H1 (cell line): ENCODE data around the gene NSD2. TPM values are rescaled to one million over a fixed set of nuclear protein-coding genes. Genes with fewer than 3 reads are reported as not detected.

Experiments used
- CTCF ChIA-PET: fragments of 300-600 bp; sonication (Branson Sonifier 250); formaldehyde crosslinking; loops from one replicate; lab custom pipeline; 2021; ENCODE audit not compliant: partially characterized antibody; lab: Charles Lee
- POLR2A ChIA-PET: fragments of 300-600 bp; sonication (Branson Sonifier 250); formaldehyde crosslinking; loops from one replicate; lab custom pipeline; 2021; ENCODE audit warnings: inconsistent platforms; ENCODE audit not compliant: partially characterized antibody; lab: Charles Lee
- DNase-seq, 2 experiments: peaks; one replicate each; pipeline versions ENCODE4 v3.0.0 to v3.0.0-alpha.2; 2010 to 2022; ENCODE audit warnings: low spot score in 2 of 2, low read depth in 1 of 2, mixed read lengths in 1 of 2
- FAIRE-seq: peaks from 2 replicates; lab custom pipeline; 2011; peaks lifted over from hg19 to GRCh38; lab: Jason Lieb, UNC
- H2AFZ ChIP-seq: 2 replicates; pipeline ENCODE4 v1.8.1; 2012; ENCODE audit warnings: low read length, inconsistent platforms
- H2AK5ac ChIP-seq: 2 replicates; pipeline ENCODE4 v1.6.1; 2013; ENCODE audit warnings: low read depth, low read length
- H2BK120ac ChIP-seq: replicated peaks from 2 replicates; pipeline ENCODE3; 2013; ENCODE audit warnings: low read depth, low read length, inconsistent platforms
- H2BK12ac ChIP-seq: 2 replicates; pipeline ENCODE4 v1.6.1; 2013; ENCODE audit warnings: low read depth, low read length
- H2BK15ac ChIP-seq: 2 replicates; pipeline ENCODE4 v1.6.1; 2013; ENCODE audit warnings: low read length
- H2BK20ac ChIP-seq: 2 replicates; pipeline ENCODE4 v1.6.1; 2013; ENCODE audit warnings: low read length
- H2BK5ac ChIP-seq: 2 replicates; pipeline ENCODE4 v1.6.1; 2013; ENCODE audit warnings: low read depth, low read length
- H3K14ac ChIP-seq: 2 replicates; pipeline ENCODE4 v1.6.1; 2013; ENCODE audit warnings: inconsistent platforms; ENCODE audit not compliant: insufficient read length
- H3K18ac ChIP-seq: 2 replicates; pipeline ENCODE4 v1.6.1; 2013; ENCODE audit warnings: low read length; ENCODE audit errors: extremely low read depth
- H3K23ac ChIP-seq: 2 replicates; pipeline ENCODE4 v1.6.1; 2013; ENCODE audit warnings: inconsistent platforms; ENCODE audit not compliant: insufficient read length
- H3K23me2 ChIP-seq: 2 replicates; pipeline ENCODE4 v1.6.1; 2013; ENCODE audit warnings: low read depth, low read length
- H3K27ac ChIP-seq: 2 replicates; pipeline ENCODE4 v1.6.1; 2011; ENCODE audit warnings: low read depth, low read length, inconsistent platforms
- H3K27me3 ChIP-seq, 4 experiments: replicated peaks in 1 of 4; 1 replicate in 1 of 4; 2 replicates in 3 of 4; pipeline versions ENCODE4 v1.6.1 to v1.8.1; 2011 to 2013; ENCODE audit warnings: low read length in 3 of 4, mild to moderate bottlenecking in 3 of 4, inconsistent platforms in 2 of 4, mixed read lengths in 2 of 4, moderate library complexity in 1 of 4; ENCODE audit not compliant: control insufficient read depth in 3 of 4, insufficient read depth in 3 of 4; ENCODE audit errors: extremely low read depth in 1 of 4
- H3K36me3 ChIP-seq, 4 experiments: 2 replicates each; pipeline versions ENCODE4 v1.6.1 to v1.8.1; 2011 to 2013; ENCODE audit warnings: mild to moderate bottlenecking in 4 of 4, low read length in 3 of 4, moderate library complexity in 2 of 4, control low read depth in 1 of 4, inconsistent platforms in 1 of 4; ENCODE audit not compliant: insufficient read depth in 4 of 4, control insufficient read depth in 2 of 4
- H3K4ac ChIP-seq: replicated peaks from 2 replicates; pipeline ENCODE3; 2013; ENCODE audit warnings: low read length, low read depth, mixed read lengths, inconsistent platforms; ENCODE audit not compliant: insufficient read length
- H3K4me1 ChIP-seq, 4 experiments: replicated peaks in 1 of 4; 1 replicate in 1 of 4; 2 replicates in 3 of 4; pipeline versions ENCODE4 v1.6.1 to v1.8.1; 2011 to 2013; ENCODE audit warnings: low read length in 3 of 4, inconsistent platforms in 2 of 4, mixed read lengths in 1 of 4; ENCODE audit not compliant: insufficient read depth in 4 of 4, control insufficient read depth in 3 of 4
- H3K4me2 ChIP-seq, 2 experiments: 2 replicates each; pipeline versions ENCODE4 v1.6.1 to v1.8.1; 2011 to 2013; ENCODE audit warnings: low read depth in 2 of 2, low read length in 2 of 2, control low read depth in 1 of 2, inconsistent platforms in 1 of 2, mild to moderate bottlenecking in 1 of 2; ENCODE audit not compliant: insufficient read depth in 1 of 2
- H3K4me3 ChIP-seq, 4 experiments: fragments of 200-600, 300-600 bp in 1 of 4; sonication (generic), shearing (Covaris generic), sonication (Bioruptor Twin) in 1 of 4; 2 replicates each; pipeline versions ENCODE4 v1.5.1 to v1.8.1; 2011 to 2016; ENCODE audit warnings: low read length in 4 of 4, low read depth in 3 of 4, control low read depth in 2 of 4, inconsistent platforms in 2 of 4, mild to moderate bottlenecking in 2 of 4, mixed read lengths in 1 of 4, moderate library complexity in 1 of 4; ENCODE audit not compliant: insufficient read depth in 2 of 4; ENCODE audit errors: extremely low read depth in 1 of 4
- H3K56ac ChIP-seq: replicated peaks from 2 replicates; pipeline ENCODE3; 2013; ENCODE audit warnings: low read depth, mild to moderate bottlenecking, mixed read lengths, low read length, inconsistent platforms; ENCODE audit not compliant: insufficient read length
- H3K79me1 ChIP-seq: 2 replicates; pipeline ENCODE4 v1.6.1; 2013; ENCODE audit warnings: low read depth, low read length, control low read depth
- H3K79me2 ChIP-seq, 2 experiments: 2 replicates each; pipeline versions ENCODE4 v1.6.1 to v1.8.1; 2012 to 2013; ENCODE audit warnings: low read length in 2 of 2, mild to moderate bottlenecking in 2 of 2, inconsistent platforms in 1 of 2; ENCODE audit not compliant: insufficient read depth in 2 of 2, control insufficient read depth in 1 of 2
- H3K9ac ChIP-seq, 4 experiments: replicated peaks in 1 of 4; 1 replicate in 1 of 4; 2 replicates in 3 of 4; pipeline versions ENCODE4 v1.6.1 to v1.8.1; 2011 to 2013; ENCODE audit warnings: low read depth in 3 of 4, low read length in 3 of 4, control low read depth in 2 of 4, mild to moderate bottlenecking in 2 of 4, moderate library complexity in 2 of 4, inconsistent platforms in 1 of 4; ENCODE audit errors: extremely low read depth in 1 of 4
- H3K9me3 ChIP-seq, 2 experiments: 2 replicates each; pipeline versions ENCODE4 v1.6.1 to v1.8.1; 2012 to 2013; ENCODE audit warnings: mild to moderate bottlenecking in 2 of 2, moderate library complexity in 2 of 2, control low read depth in 1 of 2, inconsistent platforms in 1 of 2, low read depth in 1 of 2, low read length in 1 of 2, mixed read lengths in 1 of 2; ENCODE audit not compliant: insufficient read depth in 2 of 2
- H4K20me1 ChIP-seq, 2 experiments: replicated peaks in 1 of 2; 2 replicates each; pipeline versions ENCODE3 to v1.8.1; 2011 to 2013; ENCODE audit warnings: inconsistent platforms in 2 of 2, low read length in 2 of 2, mild to moderate bottlenecking in 1 of 2; ENCODE audit not compliant: insufficient read depth in 2 of 2, control insufficient read depth in 1 of 2
- H4K5ac ChIP-seq: 2 replicates; pipeline ENCODE4 v1.6.1; 2013; ENCODE audit warnings: low read length, low read depth, mixed read lengths, inconsistent platforms; ENCODE audit not compliant: insufficient read length
- H4K8ac ChIP-seq: 2 replicates; pipeline ENCODE4 v1.8.0; 2013; ENCODE audit warnings: mild to moderate bottlenecking, moderate library complexity, low read length, inconsistent platforms; ENCODE audit not compliant: insufficient read depth; ENCODE audit errors: extremely low read depth
- H4K91ac ChIP-seq: replicated peaks from 2 replicates; pipeline ENCODE3; 2013; ENCODE audit warnings: low read length, mixed read lengths, inconsistent platforms; ENCODE audit not compliant: insufficient read length
- ASH2L ChIP-seq: fragments of 200-600, 300-600 bp; sonication (generic); IDR thresholded peaks from one replicate; pipeline ENCODE4 v1.7.1; 2017; ENCODE audit warnings: low read length
- BCL11A ChIP-seq, 2 experiments: IDR thresholded peaks; one replicate each; pipeline ENCODE4 v1.6.1; 2011; ENCODE audit warnings: low read depth in 2 of 2, low read length in 2 of 2, mild to moderate bottlenecking in 2 of 2
- CBX5 ChIP-seq: fragments of 300-800, 300-1000 bp; sonication (generic); IDR thresholded peaks from 2 replicates; pipeline ENCODE4 v1.7.1; 2016; ENCODE audit warnings: antibody characterized with exemption, low read length, low read depth
- CHD1 ChIP-seq: IDR thresholded peaks from 2 replicates; pipeline ENCODE4 v1.6.1; 2012; ENCODE audit warnings: low read depth, low read length, improper control_type of control experiment
- E2F6 ChIP-seq: IDR thresholded peaks from 2 replicates; pipeline ENCODE4 v1.6.1; 2012; ENCODE audit warnings: inconsistent platforms
- GTF2F1 ChIP-seq: IDR thresholded peaks from 2 replicates; pipeline ENCODE4 v1.6.1; 2012; ENCODE audit warnings: low read depth, low read length, improper control_type of control experiment, borderline replicate concordance
- JUN ChIP-seq: IDR thresholded peaks from 2 replicates; pipeline ENCODE4 v1.6.1; 2011; ENCODE audit warnings: low read depth, mild to moderate bottlenecking, improper control_type of control experiment, low read length
- KDM1A ChIP-seq: fragments of 200-600, 300-600 bp; sonication (generic); IDR thresholded peaks from 2 replicates; pipeline ENCODE4 v1.7.1; 2016; ENCODE audit warnings: mild to moderate bottlenecking, low read length, borderline replicate concordance
- MAX ChIP-seq: IDR thresholded peaks from 2 replicates; pipeline ENCODE4 v1.6.1; 2012; ENCODE audit warnings: inconsistent platforms
- SP2 ChIP-seq: IDR thresholded peaks from 2 replicates; pipeline ENCODE4 v1.6.1; 2012; ENCODE audit warnings: mild to moderate bottlenecking, low read length, inconsistent platforms
- TAF1 ChIP-seq: IDR thresholded peaks from 2 replicates; pipeline ENCODE4 v1.6.1; 2011; ENCODE audit warnings: mild to moderate bottlenecking, low read depth, low read length
- WGBS, 2 experiments: shearing (Covaris generic) in 1 of 2; methylation state at CpG; one replicate each; pipeline versions ENCODE4 v1.1.6 to v1.1.7; 2013 to 2015; ENCODE audit warnings: low lambda C conversion rate in 2 of 2, mixed read lengths in 2 of 2, inconsistent platforms in 1 of 2, low coverage in 1 of 2, missing lambda C conversion rate in 1 of 2; ENCODE audit not compliant: insufficient replicate concordance in 2 of 2, insufficient coverage in 1 of 2, insufficient read length in 1 of 2; ENCODE audit errors: extremely low coverage in 1 of 2, missing lambda C conversion rate in 1 of 2; 5-methylcytosine and 5-hydroxymethylcytosine counted together
- polyA plus RNA-seq, 7 experiments: library from polyadenylated mRNA; depleted of rRNA in 3 of 7; stranded (reverse) in 5 of 7; unstranded in 2 of 7; fragments of >200 nt in 5 of 7; fragments of 200-250 nt in 2 of 7; gene quantifications; 1 replicate in 5 of 7; 2 replicates in 1 of 7; 4 replicates in 1 of 7; pipeline versions ENCODE4 v1.2.1 to v1.2.3, GENCODE V29; 2011 to 2013; ENCODE audit warnings: missing spikeins in 2 of 7, mixed read lengths in 2 of 7
- total RNA-seq: library from RNA; stranded (reverse); fragmentation: NEBNext Ultra II Directional; extraction: Animal tissue kit (Norgen Biotek cat#: 25700); gene quantifications from 2 replicates; pipeline ENCODE4 v1.2.1, GENCODE V29; 2021

Gene NSD2
- total and polyA plus RNA-seq, 2 of the 8 experiments (the other 6 are each of a cell fraction or from before 2014, with no cell fraction given): 26.7 to 129 TPM

GRCh38 chr4:1983846-1984405, 112.7 kb downstream of the NSD2 start:
- Histone ChIP-seq H2BK12ac (no peak overlapping the region), H3K56ac (no peak overlapping the region)
- TF ChIP-seq JUN (no peak), KDM1A (no peak), TAF1 (no peak), ASH2L (no peak), CBX5 (no peak), SP2 (no peak), MAX (no peak), E2F6 (no peak), GTF2F1 (no peak), CHD1 (no peak), BCL11A (IDR thresholded peaks at IDR 0.05; ENCODE audit: low read depth in 2 of 2, low read length in 2 of 2) (no peak)
- TF ChIP-seq, all 59 proteins: peak for 0
- no peak for FAIRE-seq
- H4K5ac ChIP-seq: no peak overlapping the region
- H3K4me1 ChIP-seq: no peaks in the 10 kb centered on the region; a peak in 1 of 7 replicates
- H3K9me3 ChIP-seq: no peaks in the 10 kb centered on the region
- H3K79me2 ChIP-seq: no peaks in the 10 kb centered on the region
- H4K8ac ChIP-seq: no peak overlapping the region
- no peak overlapping the region for H2BK120ac ChIP-seq
- H3K23me2 ChIP-seq: no peaks in the 10 kb centered on the region
- no peak overlapping the region for H2AFZ ChIP-seq
- H3K23ac ChIP-seq: no peak overlapping the region
- H3K4me2 ChIP-seq: no peak overlapping the region
- peaks cover 2 to 24% of the 10 kb centered on the region in 2 experiments for H4K20me1 ChIP-seq
- ChIA-PET POLR2A (interaction anchor here (0.9 kb wide), 1 partner anchor 13 kb away, joined by 4 read pairs; no protein-coding TSS in a partner anchor), CTCF (interaction anchor here (0.8 to 1.7 kb wide), 3 partner anchors 9 to 150 kb away, joined by 3 to 6 read pairs (median 3); no protein-coding TSS in a partner anchor)
- no peak overlapping the region for H3K18ac ChIP-seq
- no peaks in the 10 kb centered on the region for H3K79me1 ChIP-seq
- DNase-seq: no peak
- H3K36me3 ChIP-seq: peaks cover 24 to 79% (median 54%) of the 10 kb centered on the region in 4 experiments
- no peak overlapping the region for H3K4me3 ChIP-seq
- no peak overlapping the region for H3K27ac ChIP-seq
- H2BK5ac ChIP-seq: no peak overlapping the region; the same call in 1 of the 2 replicates
- no peak overlapping the region for H2AK5ac ChIP-seq
- no peak overlapping the region for H2BK15ac ChIP-seq
- no peak overlapping the region for H3K4ac ChIP-seq
- 88% methylated on average over 18 of the region's 21 CpGs; no CpG with 5 or more reads in 1 of the 2 experiments for WGBS, 2 experiments
- no peak overlapping the region for H2BK20ac ChIP-seq
- H3K9ac ChIP-seq: no peak overlapping the region
- no peak overlapping the region for H3K14ac ChIP-seq
- no peak overlapping the region for H4K91ac ChIP-seq
- H3K27me3 ChIP-seq: no peaks in the 10 kb centered on the region
